ENCODE measurements around the gene HAUS5. TPM values are rescaled to one million over a fixed set of nuclear protein-coding genes. Genes with fewer than 3 reads are reported as not detected.
A peak's percentile ranks its signal among the peaks of the same experiment; 100 is the strongest.

HAUS5 gene
- total RNA-seq, 6 experiments from 2014 or later: 3.7 to 6.1 (median 4.4) TPM

- H3K27ac ChIP-seq: no peak overlapping the region
- no peak for TF ChIP-seq CTCF (IDR thresholded peaks at IDR 0.05)
- TF ChIP-seq POLR2A (IDR thresholded peaks at IDR 0.05): no peak
- H3K9me3 ChIP-seq: no peaks in the 10 kb centered on the region
- H3K4me1 ChIP-seq: no peaks in the 10 kb centered on the region
- WGBS (ENCODE audit: insufficient coverage, low coverage, low lambda C conversion rate, missing lambda C conversion rate): 85% methylated on average over 4 of the region's 10 CpGs
- intact Hi-C loops (cut with DNase I): no loop called here
- no peak for DNase-seq
- H3K36me3 ChIP-seq: peaks cover 0 to 10% (median 2%) of the 10 kb centered on the region in 4 donors
- ATAC-seq: no peak
- no peaks in the 10 kb centered on the region for H3K27me3 ChIP-seq
- no peak overlapping the region for H3K4me3 ChIP-seq
Observed at GRCh38 chr19:35642312-35642711, 29.8 kb downstream of the HAUS5 start.

GRCh38 chr19:35642798-35643254 lies 30.3 kb downstream of the HAUS5 start:
- Histone ChIP-seq H3K9me3 (no peaks in the 10 kb centered on the region), H3K36me3 (peaks cover 0 to 5% (median under 1%) of the 10 kb centered on the region in 4 donors), H3K27me3 (no peaks in the 10 kb centered on the region), H3K4me3 (peak overlapping the region; percentile 59 to 73 (median 61)), H3K27ac (peak overlapping the region; percentile 71 to 74 (median 74)), H3K4me1 (no peaks in the 10 kb centered on the region)
- 50% methylated on average over 4 of the region's 15 CpGs for WGBS (ENCODE audit: insufficient coverage, low coverage, low lambda C conversion rate, missing lambda C conversion rate)
- TF ChIP-seq CTCF (IDR thresholded peaks at IDR 0.05): no peak
- TF ChIP-seq POLR2A (IDR thresholded peaks at IDR 0.05): no peak
- ATAC-seq (no peak), DNase-seq (peak in 1 of 3 donors; percentile 61)
- intact Hi-C loops (cut with DNase I): no loop called here

GRCh38 chr19:35643255-35644205 lies 31.0 kb downstream of the HAUS5 start:
- H3K4me3 ChIP-seq: peak overlapping the region; percentile 59 to 73 (median 61)
- H3K36me3 ChIP-seq: no peaks in the 10 kb centered on the region
- H3K4me1 ChIP-seq: no peaks in the 10 kb centered on the region
- ATAC-seq: peak; percentile 64 to 73 (median 70)
- intact Hi-C loops (cut with DNase I): no loop called here
- DNase-seq: peak; percentile 90 to 92 (median 90)
- 0% methylated on average over 18 of the region's 69 CpGs for WGBS (ENCODE audit: insufficient coverage, low coverage, low lambda C conversion rate, missing lambda C conversion rate)
- TF ChIP-seq POLR2A (IDR thresholded peaks at IDR 0.05) (peak; percentile 92), CTCF (IDR thresholded peaks at IDR 0.05) (peak in 1 of 4 donors; percentile 6)
- H3K27ac ChIP-seq: peak overlapping the region; percentile 71 to 74 (median 74)
- H3K9me3 ChIP-seq: no peaks in the 10 kb centered on the region
- no peaks in the 10 kb centered on the region for H3K27me3 ChIP-seq

GRCh38 chr19:35644206-35644986 lies 31.9 kb downstream of the HAUS5 start:
- TF ChIP-seq POLR2A (IDR thresholded peaks at IDR 0.05) (peak; percentile 50), CTCF (IDR thresholded peaks at IDR 0.05) (no peak)

More at GRCh38 chr19:35644206-35644986, 31.9 kb downstream of the HAUS5 start:
- 0% methylated on average over 26 of the region's 60 CpGs for WGBS (ENCODE audit: insufficient coverage, low coverage, low lambda C conversion rate, missing lambda C conversion rate)
- H3K27me3 ChIP-seq: no peaks in the 10 kb centered on the region
- no peaks in the 10 kb centered on the region for H3K36me3 ChIP-seq
- no peaks in the 10 kb centered on the region for H3K9me3 ChIP-seq
- H3K4me3 ChIP-seq: peak overlapping the region; percentile 59 to 73 (median 61)
- intact Hi-C loops (cut with DNase I): no loop called here
- H3K4me1 ChIP-seq: peaks cover 0 to 4% (median 0%) of the 10 kb centered on the region in 4 donors
- peak overlapping the region; percentile 71 to 74 (median 74) for H3K27ac ChIP-seq
- peak; percentile 99 for DNase-seq
- ATAC-seq: peak; percentile 82 to 91 (median 86)

Data from right lobe of liver (tissue), 6 donors.